ENCODE results near the gene SNTG2.

The SNTG2 gene

GRCh38 chr2:1294900-1295299 is 344.3 kb downstream of the SNTG2 start:
- FAIRE-seq (no peak), DNase-seq (ENCODE audit: insufficient read length, low spot score) (no peak)
- TF ChIP-seq POLR2A (IDR thresholded peaks at IDR 0.05; ENCODE audit: low read depth, low read length): no peak

DNA sequence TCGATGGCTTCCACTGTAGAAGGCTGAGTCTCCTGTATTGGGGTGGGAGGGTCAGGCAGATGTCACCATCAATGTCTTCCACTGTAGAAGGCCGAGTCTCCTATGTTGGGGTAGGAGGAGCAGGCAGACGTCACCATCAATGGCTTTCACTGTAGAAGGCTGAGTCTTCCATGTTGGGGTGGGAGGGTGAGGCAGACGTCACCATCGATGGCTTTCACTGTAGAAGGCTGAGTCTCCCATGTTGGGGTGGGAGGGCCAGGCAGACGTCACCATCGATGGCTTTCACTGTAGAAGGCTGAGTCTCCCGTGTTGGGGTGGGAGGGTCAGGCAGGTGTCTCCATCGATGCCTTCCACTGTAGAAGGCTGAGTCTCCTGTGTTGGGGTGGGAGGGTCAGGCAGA is 345.1 kb downstream of the SNTG2 start:
- DNase-seq (ENCODE audit: insufficient read length, low spot score) (no peak), FAIRE-seq (no peak)
- no peak for TF ChIP-seq POLR2A (IDR thresholded peaks at IDR 0.05; ENCODE audit: low read depth, low read length)

GRCh38 chr2:1297372-1298159 is 346.9 kb downstream of the SNTG2 start:
- FAIRE-seq: no peak

GRCh38 chr2:1299043-1299442 is 348.4 kb downstream of the SNTG2 start:
- TF ChIP-seq POLR2A (IDR thresholded peaks at IDR 0.05; ENCODE audit: low read depth, low read length): no peak
- no peak for DNase-seq (ENCODE audit: insufficient read length, low spot score)
- FAIRE-seq: no peak

More at GRCh38 chr2:1297372-1298159, 346.9 kb downstream of the SNTG2 start:
- no peak for DNase-seq (ENCODE audit: insufficient read length, low spot score)
- TF ChIP-seq POLR2A (IDR thresholded peaks at IDR 0.05; ENCODE audit: low read depth, low read length): no peak

GRCh38 chr2:1300284-1300683 is 349.6 kb downstream of the SNTG2 start:
- no peak for DNase-seq (ENCODE audit: insufficient read length, low spot score)
- FAIRE-seq: no peak
- no peak for TF ChIP-seq POLR2A (IDR thresholded peaks at IDR 0.05; ENCODE audit: low read depth, low read length)

DNA sequence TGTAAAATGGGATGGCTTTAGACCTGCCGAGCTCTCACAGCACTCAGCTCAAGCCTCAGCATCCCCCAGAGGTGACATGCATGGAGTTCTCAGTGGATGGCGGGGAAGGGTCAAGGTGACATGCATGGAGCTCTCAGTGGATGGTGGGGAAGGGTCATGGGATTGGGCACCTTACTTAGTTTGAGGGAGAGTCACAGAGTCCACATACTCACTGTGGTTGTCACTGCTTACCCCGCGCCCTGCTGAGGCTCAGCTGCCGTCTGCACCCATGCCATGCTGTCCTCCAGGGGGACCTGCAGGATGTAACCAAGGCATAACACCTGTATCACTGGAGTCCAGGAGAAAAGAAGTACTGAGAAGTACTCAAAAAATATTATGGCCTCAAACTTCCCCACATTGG is 350.4 kb downstream of the SNTG2 start:
- TF ChIP-seq POLR2A (IDR thresholded peaks at IDR 0.05; ENCODE audit: low read depth, low read length): no peak
- no peak for DNase-seq (ENCODE audit: insufficient read length, low spot score)
- FAIRE-seq: no peak

DNA sequence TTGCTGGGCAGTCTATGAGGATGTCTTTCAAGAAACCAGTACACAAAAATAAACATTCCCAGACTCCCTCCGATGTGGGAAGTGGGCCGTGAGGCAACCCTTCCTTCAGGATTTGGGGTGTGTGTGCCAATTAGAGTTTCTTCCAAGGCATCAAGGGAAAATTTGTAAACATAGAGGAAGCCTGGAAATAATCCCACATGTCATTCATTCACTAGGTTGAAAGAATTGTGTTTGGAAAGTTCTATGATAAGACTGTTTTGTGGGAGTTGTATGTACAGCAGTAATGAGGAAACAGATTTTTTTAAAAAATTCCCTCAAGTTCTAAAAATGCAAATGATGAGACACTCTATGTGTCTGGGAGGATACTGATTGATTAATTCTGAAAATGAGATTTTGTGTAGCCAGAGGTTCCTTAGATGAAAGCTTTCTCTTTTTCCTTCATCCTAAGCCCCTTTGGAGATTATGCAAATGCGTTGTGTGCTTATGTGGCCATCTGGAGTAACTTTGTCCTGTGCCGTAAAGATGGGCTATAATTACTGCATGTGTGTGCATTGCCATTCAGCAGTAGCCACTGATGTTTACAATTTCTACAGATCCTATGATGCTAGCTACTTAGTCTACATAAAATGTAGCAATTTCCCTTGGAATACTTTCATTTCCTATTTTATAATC is 354.8 kb downstream of the SNTG2 start:
- no peak for DNase-seq (ENCODE audit: insufficient read length, low spot score)
- no peak for TF ChIP-seq POLR2A (IDR thresholded peaks at IDR 0.05; ENCODE audit: low read depth, low read length)
- no peak for FAIRE-seq

GRCh38 chr2:1306014-1306686 is 355.5 kb downstream of the SNTG2 start:
- FAIRE-seq (no peak), DNase-seq (ENCODE audit: insufficient read length, low spot score) (no peak)
- no peak for TF ChIP-seq POLR2A (IDR thresholded peaks at IDR 0.05; ENCODE audit: low read depth, low read length)

DNA sequence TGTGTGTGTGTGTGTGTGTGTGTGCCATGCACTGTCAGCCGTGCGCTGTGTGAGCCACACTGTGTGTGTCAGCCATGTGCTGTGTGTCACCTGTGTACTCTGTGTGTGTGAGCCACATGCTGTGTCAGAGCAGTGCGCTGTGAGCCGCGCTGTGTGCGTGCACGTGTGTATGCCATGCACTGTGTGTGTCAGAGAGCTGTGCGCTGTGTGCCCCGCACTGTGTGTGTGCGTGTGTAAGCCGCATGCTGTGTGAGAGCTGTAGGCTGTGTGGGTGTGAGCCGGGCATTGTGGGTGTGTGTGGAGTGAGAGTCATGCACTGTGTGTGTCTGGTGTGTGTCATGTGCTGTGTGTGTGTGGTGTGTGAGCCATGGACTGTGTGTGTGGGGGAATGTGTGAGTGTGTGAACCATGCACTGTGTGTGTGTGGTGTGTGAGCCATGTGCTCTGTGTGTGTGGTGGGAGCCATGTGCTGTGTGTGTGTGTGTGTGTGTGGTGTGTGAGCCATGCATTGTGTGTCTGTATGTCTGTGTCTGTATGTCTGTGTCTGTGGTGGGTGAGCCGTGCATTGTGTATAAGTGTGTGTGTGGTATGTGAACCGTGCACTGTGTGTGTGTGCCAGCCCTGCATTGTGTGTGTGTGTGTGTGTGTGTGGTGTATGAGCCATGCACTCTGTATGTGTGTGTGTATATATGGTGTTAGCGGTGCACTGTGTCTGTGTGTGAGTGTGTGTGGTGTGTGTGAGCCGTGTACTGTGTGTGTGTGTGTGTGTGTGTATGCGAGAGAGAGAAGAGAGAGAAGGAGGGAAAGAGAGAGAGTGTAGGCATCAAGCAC is 356.3 kb downstream of the SNTG2 start:
- TF ChIP-seq POLR2A (IDR thresholded peaks at IDR 0.05; ENCODE audit: low read depth, low read length): no peak
- no peak for FAIRE-seq
- no peak for DNase-seq (ENCODE audit: insufficient read length, low spot score)

DNA sequence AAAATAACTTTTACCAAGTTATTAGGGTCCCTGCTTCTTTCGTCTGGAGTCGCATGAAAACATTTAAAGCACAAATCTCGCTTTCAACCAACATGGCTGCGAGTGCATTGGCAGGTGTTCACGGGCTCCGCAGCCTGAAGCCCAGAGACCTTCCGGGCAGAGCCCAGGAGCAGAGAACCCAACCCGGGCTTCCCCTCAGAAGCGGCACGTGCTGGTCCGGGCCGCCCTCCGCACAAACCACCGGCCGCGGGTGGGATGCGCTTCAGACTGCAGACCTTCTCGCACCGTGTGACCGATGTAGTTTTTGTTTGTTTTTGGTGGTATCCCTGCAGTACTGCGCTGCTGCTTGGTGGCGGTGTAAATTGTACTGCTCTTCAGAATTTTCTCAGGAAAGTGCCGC is 357.0 kb downstream of the SNTG2 start:
- FAIRE-seq (no peak), DNase-seq (ENCODE audit: insufficient read length, low spot score) (no peak)
- no peak for TF ChIP-seq POLR2A (IDR thresholded peaks at IDR 0.05; ENCODE audit: low read depth, low read length)

DNA sequence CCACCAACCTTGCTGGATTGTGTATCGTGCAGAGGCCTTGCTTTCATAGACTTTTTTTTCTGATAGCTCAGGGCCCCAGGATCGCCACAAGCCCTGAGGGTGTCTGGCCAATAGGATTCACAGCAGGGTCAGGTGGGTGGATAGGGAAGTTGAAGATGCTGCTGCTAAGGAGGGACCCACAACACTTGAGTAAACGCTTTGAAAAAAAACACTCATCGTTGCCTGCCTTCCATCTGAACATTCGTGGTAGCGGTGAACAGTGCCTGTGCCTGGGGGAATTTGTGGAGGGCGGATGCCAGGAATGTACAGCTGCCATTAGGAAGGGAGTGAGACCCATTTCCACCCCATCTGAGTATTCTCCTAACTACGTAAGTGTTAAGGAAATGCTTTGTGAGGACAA is 358.0 kb downstream of the SNTG2 start:
- no peak for TF ChIP-seq POLR2A (IDR thresholded peaks at IDR 0.05; ENCODE audit: low read depth, low read length)
- DNase-seq (ENCODE audit: insufficient read length, low spot score) (no peak), FAIRE-seq (no peak)

DNA sequence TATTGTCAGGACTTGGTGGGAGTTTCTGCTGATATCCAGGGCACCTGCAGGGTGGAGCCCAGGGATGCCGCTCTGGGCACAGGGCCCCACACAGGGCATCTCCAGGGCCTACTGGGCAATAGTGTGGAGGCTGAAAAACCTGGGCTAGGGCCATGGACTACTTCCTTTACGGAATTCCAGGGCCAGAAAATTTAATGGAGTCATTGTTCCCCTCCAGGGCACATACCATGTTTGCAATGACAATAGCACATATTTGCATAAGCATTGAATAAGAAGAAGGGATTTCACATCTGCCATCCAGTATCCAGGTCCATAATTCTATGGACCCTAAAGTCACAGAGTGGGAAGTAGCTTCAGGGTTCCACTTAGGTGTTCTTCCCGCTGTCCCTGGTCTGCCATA is 358.9 kb downstream of the SNTG2 start:
- no peak for FAIRE-seq
- TF ChIP-seq POLR2A (IDR thresholded peaks at IDR 0.05; ENCODE audit: low read depth, low read length): no peak
- DNase-seq (ENCODE audit: insufficient read length, low spot score): no peak

DNA sequence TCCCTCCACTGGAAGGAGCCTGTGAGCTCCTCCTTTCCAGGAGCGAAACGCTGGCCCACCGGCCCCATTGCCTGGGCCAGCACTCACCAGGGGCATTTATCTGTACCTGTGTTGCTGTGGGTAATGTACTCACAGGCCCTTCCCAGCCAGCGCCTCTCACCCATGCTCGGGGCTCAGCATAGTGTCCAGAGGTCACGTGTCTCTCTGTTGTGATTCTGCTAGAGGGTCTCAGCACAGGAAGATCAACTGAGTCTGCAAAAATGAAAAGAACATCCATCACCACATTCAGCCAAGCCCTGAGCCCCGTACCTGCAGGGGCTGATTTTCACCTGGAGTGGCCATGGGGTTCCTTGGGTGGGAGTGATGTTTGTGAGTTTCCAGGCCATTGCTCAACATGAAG is 359.6 kb downstream of the SNTG2 start:
- FAIRE-seq (no peak), DNase-seq (ENCODE audit: insufficient read length, low spot score) (no peak)
- TF ChIP-seq POLR2A (IDR thresholded peaks at IDR 0.05; ENCODE audit: low read depth, low read length): no peak

DNA sequence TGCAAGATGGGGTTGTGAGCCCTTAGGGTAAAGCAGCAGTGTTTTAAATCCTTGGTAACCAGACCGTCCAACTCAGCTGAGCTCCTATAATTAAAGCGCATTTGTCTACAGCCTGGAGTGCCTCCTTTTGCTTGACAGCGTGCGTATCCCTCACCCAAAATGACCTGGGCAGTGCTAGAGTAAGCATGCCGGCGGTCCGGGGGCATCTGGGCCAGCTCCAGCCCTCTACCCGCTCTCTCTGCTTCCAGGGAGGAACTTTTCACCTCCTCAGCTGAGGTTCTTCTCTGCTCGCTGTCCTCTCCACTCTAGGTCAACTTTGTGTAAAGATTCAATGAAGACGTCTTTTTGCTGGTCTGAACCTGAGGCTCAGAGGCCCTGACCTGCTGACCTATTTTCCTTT is 360.2 kb downstream of the SNTG2 start:
- no peak for FAIRE-seq
- TF ChIP-seq POLR2A (IDR thresholded peaks at IDR 0.05; ENCODE audit: low read depth, low read length): no peak
- no peak for DNase-seq (ENCODE audit: insufficient read length, low spot score)
